Neutrophil (primary cell): Measurements from ENCODE around the gene GON7.

Source experiments
- H3K27ac ChIP-seq: fragments of 200-600 bp; sonication (generic); 2 replicates; pipeline ENCODE4 v1.5.1; 2016; ENCODE audit warnings: mild to moderate bottlenecking, moderate library complexity
- H3K27me3 ChIP-seq: fragments of 200-600 bp; sonication (generic); 2 replicates; pipeline ENCODE4 v1.6.0; 2016; ENCODE audit warnings: mild to moderate bottlenecking
- H3K36me3 ChIP-seq: fragments of 200-600 bp; sonication (generic); 2 replicates; pipeline ENCODE4 v1.5.1; 2017
- H3K4me1 ChIP-seq, 2 experiments: fragments of 200-600 bp in 1 of 2; sonication (generic) in 1 of 2; 1 replicate in 1 of 2; 2 replicates in 1 of 2; pipeline versions ENCODE4 v1.5.1 to v1.6.1; 2013 to 2016; ENCODE audit warnings: low read depth in 1 of 2, low read length in 1 of 2, mild to moderate bottlenecking in 1 of 2, moderate library complexity in 1 of 2; ENCODE audit not compliant: control insufficient read depth in 1 of 2, insufficient read depth in 1 of 2
- H3K4me3 ChIP-seq, 2 experiments: fragments of 200-600 bp in 1 of 2; sonication (generic) in 1 of 2; 1 replicate in 1 of 2; 2 replicates in 1 of 2; pipeline ENCODE4 v1.5.1; 2013 to 2016; ENCODE audit warnings: low read depth in 1 of 2, low read length in 1 of 2, mild to moderate bottlenecking in 1 of 2, moderate library complexity in 1 of 2
- H3K9me3 ChIP-seq: fragments of 200-600 bp; sonication (generic); 2 replicates; pipeline ENCODE4 v1.5.1; 2016
- CTCF ChIP-seq: fragments of 200-600 bp; sonication (generic); IDR thresholded peaks from 2 replicates; pipeline ENCODE4 v1.5.1; 2016; ENCODE audit warnings: antibody characterized with exemption

GON7 gene

DNA sequence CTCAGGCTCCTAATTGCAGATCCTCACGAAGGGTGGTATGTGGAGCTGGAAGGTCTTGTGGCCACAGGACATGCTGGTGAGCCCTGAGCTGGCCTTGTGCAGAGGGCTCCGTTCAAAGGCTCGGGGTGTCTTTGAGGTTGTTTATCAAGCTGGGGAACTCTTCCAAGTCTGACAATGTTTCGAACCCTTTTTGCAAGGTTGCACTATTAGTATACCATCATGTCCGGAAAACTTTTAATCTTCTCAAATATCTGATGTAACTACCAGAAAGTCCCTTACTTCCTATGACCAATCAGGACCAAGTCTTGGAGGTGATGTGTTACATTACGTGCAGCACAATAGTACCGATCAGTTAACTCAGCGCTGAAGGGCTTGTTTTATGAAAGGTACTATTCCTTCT lies 21.7 kb upstream of the GON7 start:
- peaks cover 32% of the 10 kb centered on the region for H3K27me3 ChIP-seq
- H3K9me3 ChIP-seq, result no peaks in the 10 kb centered on the region
- no peak for TF ChIP-seq CTCF
- peaks cover 57% of the 10 kb centered on the region for H3K36me3 ChIP-seq
- no peak overlapping the region for H3K4me3 ChIP-seq
- H3K4me1 ChIP-seq, result no peaks in the 10 kb centered on the region
- H3K27ac ChIP-seq, result no peak overlapping the region

DNA sequence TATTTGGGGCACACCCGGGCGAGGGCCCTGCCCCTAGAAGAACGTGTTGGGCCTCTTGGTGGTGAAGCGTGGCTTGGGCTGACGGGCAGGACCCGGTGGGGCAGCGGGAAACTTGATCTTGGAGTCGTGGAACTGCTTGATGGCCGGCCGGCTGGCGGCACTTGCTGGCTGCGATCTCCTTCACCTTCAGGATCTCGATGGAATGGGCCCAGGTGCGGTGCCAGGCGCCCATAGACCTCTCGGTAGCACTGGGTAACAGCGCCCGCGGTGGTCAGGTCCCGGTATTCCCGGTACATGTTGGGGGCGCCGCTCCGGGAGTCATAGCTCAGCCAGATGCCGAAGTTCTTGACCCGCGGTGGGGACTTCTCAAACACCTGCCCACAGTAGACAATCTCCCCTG lies 16.7 kb upstream of the GON7 start:
- H3K36me3 ChIP-seq, result peaks cover 77% of the 10 kb centered on the region
- TF ChIP-seq CTCF, result no peak

GRCh38 chr14:93220509-93220908 lies 13.6 kb upstream of the GON7 start:
- H3K9me3 ChIP-seq, result no peaks in the 10 kb centered on the region
- H3K4me1 ChIP-seq, result no peaks in the 10 kb centered on the region
- no peak overlapping the region for H3K27ac ChIP-seq
- no peaks in the 10 kb centered on the region for H3K27me3 ChIP-seq
- TF ChIP-seq CTCF, result no peak
- no peak overlapping the region for H3K4me3 ChIP-seq
- peaks cover 71% of the 10 kb centered on the region for H3K36me3 ChIP-seq

More for the DNA sequence above, 16.7 kb upstream of the GON7 start:
- Histone ChIP-seq H3K9me3 (no peaks in the 10 kb centered on the region), H3K4me3 (no peak overlapping the region), H3K27ac (no peak overlapping the region), H3K27me3 (no peaks in the 10 kb centered on the region), H3K4me1 (no peaks in the 10 kb centered on the region)

DNA sequence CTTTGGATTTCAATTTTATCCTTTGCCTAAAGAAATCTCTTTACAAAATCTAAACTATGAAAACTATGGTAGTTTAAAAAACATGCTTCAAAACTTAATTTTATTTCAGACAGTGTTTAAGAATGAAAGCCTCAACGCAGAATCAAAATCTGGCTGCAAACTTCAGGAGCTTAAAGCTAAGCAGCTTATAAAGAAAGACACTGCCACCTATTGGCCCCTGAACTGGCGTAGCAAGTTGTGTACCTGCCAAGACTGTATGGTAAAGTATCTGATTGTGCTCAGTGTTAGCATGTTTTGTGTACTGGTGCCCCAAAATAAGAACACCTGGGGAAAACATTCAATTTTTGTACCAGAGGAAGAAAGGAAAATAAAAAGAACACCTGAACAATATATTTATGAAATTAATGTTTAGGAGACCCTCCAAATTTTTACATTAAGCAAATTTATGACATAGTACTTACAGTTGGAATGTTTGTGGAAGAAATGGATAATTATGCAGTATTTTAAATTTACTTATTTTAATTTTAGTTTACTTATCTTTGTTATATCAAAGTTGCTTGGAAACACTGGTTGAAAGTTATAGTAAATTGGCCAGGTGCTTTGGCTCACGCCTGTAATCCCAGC lies 12.3 kb upstream of the GON7 start:
- peaks cover 72% of the 10 kb centered on the region for H3K36me3 ChIP-seq
- no peaks in the 10 kb centered on the region for H3K4me1 ChIP-seq
- H3K27ac ChIP-seq, result no peak overlapping the region
- H3K9me3 ChIP-seq, result no peaks in the 10 kb centered on the region
- H3K27me3 ChIP-seq, result no peaks in the 10 kb centered on the region
- no peak for TF ChIP-seq CTCF
- H3K4me3 ChIP-seq, result no peak overlapping the region

- TF ChIP-seq CTCF, result no peak
- Histone ChIP-seq H3K27ac (no peak overlapping the region), H3K4me1 (no peaks in the 10 kb centered on the region), H3K27me3 (no peaks in the 10 kb centered on the region), H3K36me3 (peaks cover 56% of the 10 kb centered on the region), H3K4me3 (no peak overlapping the region), H3K9me3 (no peaks in the 10 kb centered on the region)
Measured at GRCh38 chr14:93214598-93214997, 7.7 kb upstream of the GON7 start.
